Transverse colon (tissue), 4 donors: ENCODE data around the gene METTL24. TPM values are rescaled to one million over a fixed set of nuclear protein-coding genes. Genes with fewer than 3 reads are reported as not detected.

ENCODE experiments used
- DNase-seq: peaks from one replicate; pipeline ENCODE4 v3.0.0-alpha.2; 2019
- H3K27ac ChIP-seq, 4 donors: fragments of 200-600 bp; sonication (generic); 2 replicates each; pipeline ENCODE4 v1.5.1; 2016 to 2018; ENCODE audit warnings: inconsistent platforms in 4 of 4
- H3K27me3 ChIP-seq: fragments of 200-600 bp; sonication (generic); 2 replicates; pipeline ENCODE4 v1.5.1; 2017; ENCODE audit warnings: inconsistent platforms
- H3K36me3 ChIP-seq, 4 donors: fragments of 200-600 bp; sonication (generic); 2 replicates each; pipeline ENCODE4 v1.5.1; 2017 to 2019; ENCODE audit warnings: inconsistent platforms in 4 of 4
- H3K4me1 ChIP-seq, 4 donors: fragments of 200-600 bp; sonication (generic); 2 replicates each; pipeline ENCODE4 v1.5.1; 2017 to 2020; ENCODE audit warnings: inconsistent platforms in 4 of 4
- H3K4me3 ChIP-seq, 4 donors: fragments of 200-600 bp; sonication (generic); 1 replicate in 1 of 4; 2 replicates in 3 of 4; pipeline versions ENCODE4 v1.5.1 to v1.6.1; 2017 to 2019; ENCODE audit warnings: inconsistent platforms in 4 of 4
- H3K9me3 ChIP-seq, 2 donors: fragments of 200-600 bp; sonication (generic); 2 replicates each; pipeline ENCODE4 v1.5.1; 2017 to 2019; ENCODE audit warnings: inconsistent platforms in 2 of 2
- CTCF ChIP-seq, 5 experiments: fragments of 200-600 bp in 3 of 5; fragments of 450-650 bp in 2 of 5; sonication (generic) in 3 of 5; IDR thresholded peaks; 1 replicate in 2 of 5; 2 replicates in 3 of 5; pipeline ENCODE4 v1.5.1; 2016 to 2017; ENCODE audit warnings: antibody characterized with exemption in 5 of 5, inconsistent platforms in 3 of 5, mild to moderate bottlenecking in 2 of 5, moderate library complexity in 1 of 5
- EP300 ChIP-seq: sonication (generic); formaldehyde crosslinking; IDR thresholded peaks from one replicate; pipeline ENCODE4 v1.6.1; 2017; ENCODE audit warnings: antibody characterized with exemption, low read depth
- POLR2A ChIP-seq: fragments of 450-650 bp; IDR thresholded peaks from one replicate; pipeline ENCODE4 v1.6.1; 2016; ENCODE audit warnings: antibody characterized with exemption, mild to moderate bottlenecking, moderate library complexity
- POLR2AphosphoS5 ChIP-seq, 3 donors: sonication (generic); formaldehyde crosslinking; IDR thresholded peaks; one replicate each; pipeline ENCODE4 v1.6.1; 2016; ENCODE audit warnings: antibody characterized with exemption in 3 of 3
- WGBS, 2 donors: methylation state at CpG; one replicate each; pipeline ENCODE4 v1.1.5; 2018; ENCODE audit warnings: low coverage in 1 of 2; 5-methylcytosine and 5-hydroxymethylcytosine counted together
- in situ Hi-C, 4 donors: fragments of 200-750 bp; cut with MboI; loops; one replicate each; pipeline versions ENCODE4 v1.15.0 to v1.15.1; 2017; ENCODE audit warnings: low sequenced_read_pairs in 3 of 4, low pct_ligation_motif_present in 1 of 4, low pct_unique_long_range_greater_than_20kb in 1 of 4
- intact Hi-C: fragments of 100-400 bp; cut with DNase I; formaldehyde crosslinking; loops from one replicate; pipeline ENCODE4 v1.15.1; 2023; ENCODE audit warnings: low total_unique reads
- total RNA-seq, 4 donors: library from RNA; depleted of rRNA; stranded (reverse); fragments of >200 nt; gene quantifications; one replicate each; pipeline ENCODE4 v1.1.0, GENCODE V29; 2016

The METTL24 gene
- total RNA-seq, 4 donors from 2014 or later, result 1.4 to 59.9 (median 14.7) TPM

GRCh38 chr6:110323258-110323657 lies 34.9 kb downstream of the METTL24 start:
- in situ Hi-C loops, result no loop called here
- H3K4me1 ChIP-seq, result peaks cover 22 to 58% (median 33%) of the 10 kb centered on the region in 4 donors

DNA sequence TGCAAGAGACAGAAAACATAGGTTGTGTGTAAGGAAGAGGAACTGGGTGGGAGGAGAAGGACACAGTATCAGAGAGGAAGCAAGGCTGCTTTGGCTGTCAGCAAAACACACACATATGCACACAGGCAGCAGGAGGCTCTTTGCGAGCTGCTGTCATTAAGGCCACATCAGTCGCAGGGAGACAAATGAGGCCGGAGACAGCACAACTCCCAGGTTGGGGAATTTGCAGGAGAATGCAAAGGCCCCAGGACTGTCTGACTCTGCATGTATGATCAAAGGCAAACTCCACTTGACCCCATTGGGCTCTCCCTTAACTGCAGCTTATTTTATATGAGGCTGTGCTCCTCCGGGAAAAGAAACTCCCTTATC lies 35.3 kb downstream of the METTL24 start:
- in situ Hi-C loops, result no loop called here
- Histone ChIP-seq H3K4me1 (peaks cover 20 to 54% (median 30%) of the 10 kb centered on the region in 4 donors), H3K9me3 (no peaks in the 10 kb centered on the region), H3K36me3 (no peaks in the 10 kb centered on the region), H3K27me3 (no peaks in the 10 kb centered on the region), H3K27ac (peak overlapping the region in 2 of 4 donors; percentile 81 to 84), H3K4me3 (no peak overlapping the region)
- no peak for TF ChIP-seq CTCF (IDR thresholded peaks at IDR 0.05)
- 69 to 100% methylated on average over 2 to 4 of the region's 4 CpGs for WGBS, 2 donors
- intact Hi-C loops, result no loop called here
- DNase-seq, result no peak

More at GRCh38 chr6:110323258-110323657, 34.9 kb downstream of the METTL24 start:
- no peak overlapping the region for H3K4me3 ChIP-seq
- no peaks in the 10 kb centered on the region for H3K9me3 ChIP-seq
- H3K27me3 ChIP-seq, result no peaks in the 10 kb centered on the region
- TF ChIP-seq POLR2AphosphoS5 (IDR thresholded peaks at IDR 0.05) (no peak), CTCF (IDR thresholded peaks at IDR 0.05) (no peak), EP300 (no peak), POLR2A (no peak)
- DNase-seq, result no peak
- WGBS, 2 donors, result 80 to 84% methylated on average over 1 to 4 of the region's 4 CpGs
- peak overlapping the region; percentile 71 to 84 (median 78) for H3K27ac ChIP-seq
- intact Hi-C loops, result no loop called here
- no peaks in the 10 kb centered on the region for H3K36me3 ChIP-seq

DNA sequence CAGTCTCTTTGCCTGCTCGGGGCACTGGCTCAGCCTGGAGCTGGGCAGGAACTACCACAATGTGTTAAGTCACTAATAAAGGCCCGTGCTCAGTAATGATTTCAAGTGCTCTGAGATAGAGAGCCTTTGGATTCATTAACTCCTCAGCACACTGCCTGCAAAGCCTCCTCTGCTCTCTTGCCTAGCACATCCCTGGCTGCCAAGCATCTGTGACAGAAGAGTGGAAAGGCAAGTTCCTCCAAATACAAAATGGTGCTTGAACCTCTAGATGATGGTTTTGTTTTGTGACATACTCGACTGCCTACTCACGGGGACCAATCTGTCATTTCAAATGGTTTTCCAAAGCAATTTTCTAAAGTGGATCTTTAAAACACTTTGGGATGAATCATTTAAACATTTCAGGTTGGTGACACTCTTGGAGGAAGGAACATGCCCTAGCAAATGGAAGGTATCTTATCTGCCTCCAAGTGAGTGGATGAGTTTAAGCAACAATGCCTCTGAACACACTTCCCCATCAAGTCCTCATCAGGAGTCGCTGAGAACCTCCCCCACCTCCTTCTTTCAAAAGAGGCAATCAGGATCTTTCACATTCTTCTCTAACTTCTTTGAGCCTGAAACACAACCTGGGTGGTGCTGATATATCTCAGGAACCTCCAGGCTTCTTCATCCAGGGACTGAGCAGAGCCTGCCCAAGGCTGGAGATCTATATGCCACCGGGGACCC lies 35.8 kb downstream of the METTL24 start:
- WGBS, 2 donors, result 70 to 73% methylated on average over 4 to 6 of the region's 6 CpGs
- intact Hi-C loops, result no loop called here

DNA sequence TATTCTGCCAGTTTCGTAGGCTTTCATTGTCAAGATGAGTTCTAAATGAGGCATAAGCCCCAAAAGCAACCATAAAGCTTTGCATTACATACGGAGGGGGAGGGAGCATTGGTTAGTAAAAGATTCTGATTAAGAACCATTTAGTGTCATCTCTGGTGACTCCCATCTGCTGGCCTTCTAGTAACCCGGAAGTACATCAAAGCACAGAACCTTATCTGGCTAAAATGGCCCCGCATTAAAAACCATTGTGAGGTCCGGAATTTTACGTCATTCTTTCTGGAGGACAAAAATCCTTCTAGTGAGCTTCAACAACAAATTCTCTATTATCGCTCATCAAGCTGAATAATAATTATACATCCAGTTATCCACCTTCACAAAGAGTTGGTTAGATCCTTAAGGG lies 37.8 kb downstream of the METTL24 start:
- in situ Hi-C loops (no loop called here), intact Hi-C loops (no loop called here)
- H3K4me1 ChIP-seq, result peaks cover 11 to 29% (median 18%) of the 10 kb centered on the region in 4 donors
- DNase-seq, result no peak
- no peak overlapping the region for H3K27ac ChIP-seq
- no peak overlapping the region for H3K4me3 ChIP-seq
- TF ChIP-seq POLR2A (no peak), EP300 (no peak), POLR2AphosphoS5 (IDR thresholded peaks at IDR 0.05) (no peak), CTCF (IDR thresholded peaks at IDR 0.05) (no peak)
- no peaks in the 10 kb centered on the region for H3K27me3 ChIP-seq
- WGBS, 2 donors, result 85 to 89% methylated on average over 6 to 7 of the region's 7 CpGs
- no peaks in the 10 kb centered on the region for H3K36me3 ChIP-seq
- H3K9me3 ChIP-seq, result no peaks in the 10 kb centered on the region

More for the DNA sequence above, 35.8 kb downstream of the METTL24 start:
- DNase-seq, result no peak
- Histone ChIP-seq H3K27ac (peak overlapping the region in 3 of 4 donors; percentile 6 to 84 (median 81)), H3K27me3 (no peaks in the 10 kb centered on the region), H3K4me3 (no peak overlapping the region), H3K4me1 (peaks cover 20 to 49% (median 28%) of the 10 kb centered on the region in 4 donors), H3K36me3 (no peaks in the 10 kb centered on the region), H3K9me3 (no peaks in the 10 kb centered on the region)
- TF ChIP-seq EP300 (no peak), CTCF (IDR thresholded peaks at IDR 0.05) (no peak), POLR2A (no peak), POLR2AphosphoS5 (IDR thresholded peaks at IDR 0.05) (no peak)
- in situ Hi-C loops, result no loop called here
